ENCODE measurements around the gene HCN4.
A peak's percentile ranks its signal among the peaks of the same experiment; 100 is the strongest.

HCN4 gene

DNA sequence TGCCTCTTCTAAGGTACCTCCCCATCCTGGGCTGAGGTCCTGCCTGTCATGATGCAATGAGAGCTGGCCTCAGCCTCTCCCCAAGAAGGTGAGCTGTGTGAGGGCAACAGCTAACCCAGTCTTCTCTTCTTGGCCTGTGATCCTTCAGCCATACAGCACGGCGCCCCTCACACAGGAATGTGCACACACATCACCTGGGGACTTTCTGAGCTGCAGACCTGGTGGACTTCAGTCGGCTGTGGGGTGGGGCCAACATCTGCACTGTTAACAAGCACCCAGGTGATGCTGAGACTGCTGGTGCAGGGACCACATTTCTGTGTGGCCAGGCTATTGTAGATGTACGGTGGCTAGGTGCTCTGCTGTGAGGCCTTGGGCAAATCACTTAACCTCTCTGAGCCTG is 14.5 kb downstream of the HCN4 start:
- no peak for TF ChIP-seq JUND (IDR thresholded peaks at IDR 0.05; ENCODE audit: low read depth)
- in situ Hi-C loops (cut with HindIII; ENCODE audit: low pct_unique_long_range_greater_than_20kb, low sequenced_read_pairs), result no loop called here
- DNase-seq (ENCODE audit: low read depth in 1 of 2, low spot score in 1 of 2), result no peak

DNA sequence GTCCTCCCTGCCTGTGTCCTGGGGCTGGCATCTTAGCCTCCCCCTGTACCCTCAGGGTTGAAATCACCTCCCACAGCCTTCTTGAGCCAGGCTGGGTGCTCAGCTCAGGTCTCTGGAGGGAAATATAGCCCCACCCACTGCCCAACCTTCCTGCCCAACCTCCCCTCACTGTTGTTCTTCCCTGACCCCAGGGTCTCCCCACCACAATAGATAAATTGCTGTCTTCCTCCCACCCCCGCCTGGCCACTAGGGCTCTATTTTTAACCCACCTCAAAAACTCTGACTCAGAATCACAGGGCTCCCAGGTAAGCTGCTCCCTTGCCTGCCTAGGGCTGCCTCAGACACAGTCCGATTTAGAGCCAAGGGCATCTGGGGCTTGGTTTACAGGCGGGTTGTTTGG is 15.0 kb downstream of the HCN4 start:
- in situ Hi-C loops (cut with HindIII; ENCODE audit: low pct_unique_long_range_greater_than_20kb, low sequenced_read_pairs), result no loop called here
- no peak for TF ChIP-seq JUND (IDR thresholded peaks at IDR 0.05; ENCODE audit: low read depth)
- DNase-seq (ENCODE audit: low read depth in 1 of 2, low spot score in 1 of 2), result no peak

DNA sequence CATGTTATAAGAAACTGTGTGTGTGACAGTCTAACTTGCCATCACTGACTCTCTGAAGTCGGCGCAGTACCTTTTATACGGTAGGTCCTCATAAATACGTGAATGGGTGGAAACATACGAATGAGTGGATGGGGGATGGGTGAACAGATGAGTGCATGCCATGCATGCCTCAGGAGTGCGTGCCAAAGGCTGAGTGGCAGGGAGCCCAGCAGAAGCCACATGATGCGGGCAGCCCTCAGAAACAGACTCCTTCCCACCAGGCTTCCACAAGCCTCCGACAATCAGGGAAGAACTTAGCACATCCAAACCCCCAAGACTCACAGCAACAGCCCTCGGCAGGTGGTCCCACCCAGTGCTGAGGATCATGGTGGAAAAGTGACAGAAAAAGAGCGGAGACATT is 16.7 kb downstream of the HCN4 start:
- DNase-seq (ENCODE audit: low read depth in 1 of 2, low spot score in 1 of 2), result no peak
- in situ Hi-C loops (cut with HindIII; ENCODE audit: low pct_unique_long_range_greater_than_20kb, low sequenced_read_pairs), result no loop called here
- no peak for TF ChIP-seq JUND (IDR thresholded peaks at IDR 0.05; ENCODE audit: low read depth)

DNA sequence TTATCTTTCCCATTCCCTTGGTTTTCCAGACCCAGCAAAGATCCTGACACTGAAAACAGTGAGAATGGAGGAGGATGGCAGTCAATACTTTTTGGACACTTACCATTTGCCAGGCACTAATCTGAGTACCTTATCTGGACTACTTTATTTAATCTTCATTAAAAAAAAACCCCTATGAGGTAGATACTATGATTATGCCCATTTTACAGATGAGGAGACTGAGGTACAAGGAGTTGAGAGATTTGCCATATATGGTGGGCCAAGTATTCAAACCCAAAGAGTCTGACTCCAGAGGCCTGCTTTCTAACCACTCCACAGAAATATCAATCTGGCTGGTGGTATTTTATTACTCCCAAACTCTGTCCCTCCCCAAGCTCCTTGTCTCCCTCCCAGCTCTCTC is 19.6 kb downstream of the HCN4 start:
- TF ChIP-seq JUND (IDR thresholded peaks at IDR 0.05; ENCODE audit: low read depth), result no peak
- in situ Hi-C loops (cut with HindIII; ENCODE audit: low pct_unique_long_range_greater_than_20kb, low sequenced_read_pairs), result no loop called here
- DNase-seq (ENCODE audit: low read depth in 1 of 2, low spot score in 1 of 2), result no peak

DNA sequence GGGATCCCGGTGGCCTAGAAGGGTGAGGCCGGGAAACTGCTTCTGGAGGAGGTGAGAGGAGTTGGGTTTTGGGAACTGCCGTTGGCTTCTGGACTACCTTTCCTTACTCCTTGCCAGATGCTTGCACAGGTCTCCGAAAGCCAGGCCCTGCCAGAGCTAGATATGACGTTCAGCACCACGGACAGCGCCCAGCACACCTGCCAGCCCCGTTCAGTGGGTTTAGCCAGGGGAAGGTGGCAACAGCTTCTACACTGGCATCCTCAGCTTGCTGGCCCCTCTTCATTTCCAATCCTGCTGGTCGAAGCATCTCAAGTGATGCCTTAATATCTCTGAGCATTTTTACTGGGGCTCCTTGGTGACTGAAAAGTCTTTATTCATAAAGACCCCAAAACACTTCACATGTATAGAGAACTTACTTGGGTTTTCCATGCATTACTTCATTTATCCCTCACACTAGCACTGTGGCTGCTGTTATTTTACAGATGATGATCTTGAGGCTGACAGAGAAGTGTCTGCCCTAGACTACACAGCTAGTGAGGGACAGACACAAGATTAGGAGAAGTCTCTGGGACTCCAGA is 21.9 kb downstream of the HCN4 start:
- no peak for TF ChIP-seq JUND (IDR thresholded peaks at IDR 0.05; ENCODE audit: low read depth)
- peak; percentile 86 to 88 for DNase-seq (ENCODE audit: low read depth in 1 of 2, low spot score in 1 of 2)
- in situ Hi-C loops (cut with HindIII; ENCODE audit: low pct_unique_long_range_greater_than_20kb, low sequenced_read_pairs), result no loop called here

DNA sequence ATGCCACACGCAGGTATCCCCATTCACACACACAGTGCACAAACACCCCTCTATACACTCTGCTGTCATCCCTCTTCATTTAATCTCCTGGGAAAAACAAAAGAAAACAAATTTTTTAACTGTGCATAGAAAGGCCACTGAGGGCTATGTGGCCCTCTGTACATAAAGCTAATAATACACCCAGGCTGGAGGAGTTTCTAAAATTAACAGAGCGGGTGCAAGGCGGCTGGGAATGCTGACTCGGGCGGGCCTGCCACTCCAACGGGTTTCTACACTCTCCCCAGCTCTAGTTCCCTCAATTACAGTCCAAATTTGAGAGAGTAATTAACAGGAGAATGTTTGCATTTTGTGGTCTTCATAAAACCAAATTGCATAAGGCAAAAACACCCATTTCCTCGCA is 23.1 kb downstream of the HCN4 start:
- DNase-seq (ENCODE audit: low read depth in 1 of 2, low spot score in 1 of 2), result no peak
- TF ChIP-seq JUND (IDR thresholded peaks at IDR 0.05; ENCODE audit: low read depth), result no peak
- in situ Hi-C loops (cut with HindIII; ENCODE audit: low pct_unique_long_range_greater_than_20kb, low sequenced_read_pairs), result no loop called here

DNA sequence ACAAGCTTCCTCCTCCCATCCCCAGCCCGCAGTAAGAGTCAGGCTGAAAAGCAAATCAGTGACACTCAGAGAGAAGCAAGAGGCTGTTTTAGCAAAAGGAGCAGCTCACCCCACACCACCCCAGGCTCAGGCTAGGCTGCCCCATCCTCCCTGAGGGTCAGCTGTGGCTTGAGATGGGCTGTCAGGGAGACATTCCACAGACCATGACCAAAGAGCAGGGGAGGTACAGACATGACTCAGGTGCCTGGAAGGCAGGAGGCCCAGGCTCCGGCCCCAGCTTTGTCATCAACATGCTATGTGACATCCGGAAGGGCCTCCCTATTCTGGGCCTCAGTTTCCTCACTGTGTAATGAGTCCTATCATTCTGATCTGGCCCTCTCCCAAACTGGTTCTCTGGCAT is 24.7 kb downstream of the HCN4 start:
- DNase-seq (ENCODE audit: low read depth in 1 of 2, low spot score in 1 of 2), result no peak
- TF ChIP-seq JUND (IDR thresholded peaks at IDR 0.05; ENCODE audit: low read depth), result no peak
- in situ Hi-C loops (cut with HindIII; ENCODE audit: low pct_unique_long_range_greater_than_20kb, low sequenced_read_pairs), result no loop called here

DNA sequence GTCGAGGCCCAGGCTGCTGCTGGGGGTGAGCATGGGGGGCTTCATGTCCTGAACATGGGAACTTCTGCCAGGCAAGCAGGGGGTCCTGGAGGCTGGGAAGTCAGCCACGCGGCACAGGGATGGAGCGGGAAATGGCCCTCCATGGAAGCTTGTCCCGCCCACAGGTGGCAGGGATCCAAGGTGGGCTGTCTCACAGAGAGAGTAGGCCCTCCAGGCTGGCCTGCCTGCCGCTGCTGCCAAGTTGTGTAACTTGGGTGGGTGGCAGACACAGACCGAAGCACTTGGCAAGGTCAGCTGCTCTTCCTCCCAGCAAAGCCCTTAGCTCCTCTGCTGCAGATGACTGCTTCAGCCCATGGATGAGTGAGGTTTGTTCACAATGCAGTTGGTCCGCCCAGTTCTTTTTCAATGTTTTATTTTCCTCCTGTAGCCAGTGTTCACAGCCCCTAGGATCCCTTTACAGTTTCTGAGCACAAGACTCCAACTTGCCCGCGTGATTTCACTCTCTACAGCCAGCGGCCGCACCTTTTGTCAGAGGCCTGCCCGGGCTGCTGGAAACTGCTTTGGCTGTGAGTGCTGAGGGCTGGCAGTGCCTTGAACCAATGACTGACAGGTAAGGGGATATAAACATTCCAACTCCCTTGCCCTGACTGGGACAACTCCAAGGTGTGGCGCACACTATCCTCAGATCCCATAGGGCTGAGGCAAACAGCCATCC is 26.7 kb downstream of the HCN4 start:
- TF ChIP-seq JUND (IDR thresholded peaks at IDR 0.05; ENCODE audit: low read depth), result no peak
- in situ Hi-C loops (cut with HindIII; ENCODE audit: low pct_unique_long_range_greater_than_20kb, low sequenced_read_pairs), result no loop called here
- DNase-seq (ENCODE audit: low read depth in 1 of 2, low spot score in 1 of 2), result no peak

DNA sequence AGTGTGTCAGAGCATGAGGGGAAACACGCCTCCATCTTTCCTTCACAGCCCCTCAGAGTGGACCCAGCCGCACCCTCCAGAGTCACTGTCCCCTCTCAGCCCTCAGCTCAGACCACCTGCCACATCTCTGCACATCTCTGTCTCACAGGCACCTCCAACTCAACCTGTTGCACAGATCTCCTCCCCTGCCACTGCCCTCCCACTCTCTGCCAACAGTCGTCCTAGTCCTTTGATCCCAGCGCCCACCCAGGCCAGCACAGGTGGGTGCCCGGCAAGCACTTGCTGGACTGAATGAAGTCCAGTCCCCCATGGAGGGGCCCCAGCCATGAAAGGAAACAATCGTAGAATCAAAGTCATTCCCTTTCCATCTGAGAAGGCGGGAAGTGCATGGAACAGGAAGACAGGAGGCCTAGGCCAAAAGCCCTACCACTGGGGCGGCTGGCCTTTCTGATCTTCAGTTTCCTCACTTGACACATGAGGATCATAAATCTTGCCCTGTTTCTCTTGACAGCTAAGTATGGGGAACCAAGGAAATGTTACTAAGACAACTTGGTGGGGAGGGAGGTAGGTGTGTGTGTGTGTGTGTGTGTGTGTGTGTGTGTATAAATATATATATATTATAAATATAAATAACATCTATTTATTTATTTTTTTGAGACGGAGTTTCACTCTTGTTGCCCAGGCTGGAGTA is 28.1 kb downstream of the HCN4 start:
- in situ Hi-C loops (cut with HindIII; ENCODE audit: low pct_unique_long_range_greater_than_20kb, low sequenced_read_pairs), result no loop called here
- no peak for TF ChIP-seq JUND (IDR thresholded peaks at IDR 0.05; ENCODE audit: low read depth)
- DNase-seq (ENCODE audit: low read depth in 1 of 2, low spot score in 1 of 2), result no peak

DNA sequence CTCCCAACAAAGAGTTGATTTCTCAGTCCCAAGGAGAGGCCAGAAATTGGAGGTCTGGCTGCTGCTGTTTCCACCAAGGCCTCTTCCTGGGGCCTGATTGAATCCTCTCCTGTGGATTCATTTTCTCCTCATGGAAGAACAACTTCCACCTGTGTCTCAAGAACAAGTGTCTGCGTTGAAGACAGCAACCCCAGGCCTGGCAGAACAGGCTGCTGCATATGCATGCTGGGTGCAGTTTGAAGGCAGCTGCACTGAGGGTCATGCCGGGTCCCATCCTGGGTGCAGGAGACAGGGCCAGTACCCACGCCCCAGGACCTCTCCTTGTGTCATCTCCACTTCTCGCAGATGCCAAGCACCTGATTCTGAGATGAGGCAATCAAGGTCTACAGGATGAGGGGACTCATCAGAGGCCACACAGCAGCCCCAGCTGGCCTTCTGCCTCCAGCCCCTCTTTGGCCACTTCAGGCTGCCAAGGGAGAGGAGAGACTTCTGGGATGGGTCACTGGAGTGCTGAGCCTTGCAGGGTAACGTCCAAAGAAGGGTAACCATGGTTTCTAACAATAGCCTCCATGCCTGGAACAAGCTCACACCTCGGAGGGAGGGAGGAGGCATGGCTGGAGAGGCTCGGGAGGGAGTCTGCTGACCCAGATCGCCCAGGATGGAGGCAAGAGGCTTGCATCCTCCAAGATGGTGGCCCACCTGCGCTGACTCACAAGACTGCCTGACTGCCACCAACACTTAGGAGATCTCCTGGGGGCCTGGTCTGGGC is 30.0 kb downstream of the HCN4 start:
- in situ Hi-C loops (cut with HindIII; ENCODE audit: low pct_unique_long_range_greater_than_20kb, low sequenced_read_pairs), result no loop called here
- no peak for TF ChIP-seq JUND (IDR thresholded peaks at IDR 0.05; ENCODE audit: low read depth)
- no peak for DNase-seq (ENCODE audit: low read depth in 1 of 2, low spot score in 1 of 2)

DNA sequence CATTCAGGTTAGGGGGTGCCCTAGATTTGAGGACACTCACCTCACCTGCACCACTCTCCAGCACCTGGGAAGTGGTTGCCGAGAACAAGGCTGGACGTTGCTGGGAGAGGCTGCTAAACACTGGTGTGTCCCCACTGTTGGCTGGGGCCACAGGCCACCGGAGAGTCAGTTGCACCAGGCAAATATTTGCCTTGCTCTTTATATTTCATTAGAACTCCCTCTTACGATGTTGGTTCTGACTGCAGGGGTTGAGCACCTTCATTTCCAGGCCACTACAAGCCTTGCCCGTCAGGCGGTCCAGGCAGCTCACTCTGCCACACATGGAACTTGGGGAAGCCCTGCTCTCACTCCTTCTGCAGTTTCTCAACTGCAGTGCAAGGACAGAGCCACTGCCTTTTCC is 30.7 kb downstream of the HCN4 start:
- no peak for DNase-seq (ENCODE audit: low read depth in 1 of 2, low spot score in 1 of 2)
- TF ChIP-seq JUND (IDR thresholded peaks at IDR 0.05; ENCODE audit: low read depth), result no peak
- in situ Hi-C loops (cut with HindIII; ENCODE audit: low pct_unique_long_range_greater_than_20kb, low sequenced_read_pairs), result no loop called here

DNA sequence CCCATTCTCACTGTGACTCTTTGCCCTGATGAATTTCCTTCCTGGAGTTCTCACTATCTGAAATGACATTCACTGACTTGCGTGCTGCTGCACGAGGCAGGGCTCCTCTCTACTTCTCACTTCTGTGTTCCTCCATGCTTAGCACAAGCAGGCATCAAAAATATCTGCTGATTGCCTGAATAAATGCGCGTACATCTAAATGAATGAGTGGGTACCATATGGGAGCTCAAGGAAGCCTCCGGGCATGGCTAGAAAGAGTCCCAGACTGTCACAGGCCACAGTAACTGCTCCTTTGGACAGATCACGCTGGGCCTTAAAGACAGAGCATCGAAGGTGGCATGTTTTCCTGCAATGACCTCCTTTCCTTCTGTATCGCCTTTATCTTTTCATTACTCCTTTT is 31.6 kb downstream of the HCN4 start:
- in situ Hi-C loops (cut with HindIII; ENCODE audit: low pct_unique_long_range_greater_than_20kb, low sequenced_read_pairs), result no loop called here
- DNase-seq (ENCODE audit: low read depth in 1 of 2, low spot score in 1 of 2), result no peak
- TF ChIP-seq JUND (IDR thresholded peaks at IDR 0.05; ENCODE audit: low read depth), result no peak

DNA sequence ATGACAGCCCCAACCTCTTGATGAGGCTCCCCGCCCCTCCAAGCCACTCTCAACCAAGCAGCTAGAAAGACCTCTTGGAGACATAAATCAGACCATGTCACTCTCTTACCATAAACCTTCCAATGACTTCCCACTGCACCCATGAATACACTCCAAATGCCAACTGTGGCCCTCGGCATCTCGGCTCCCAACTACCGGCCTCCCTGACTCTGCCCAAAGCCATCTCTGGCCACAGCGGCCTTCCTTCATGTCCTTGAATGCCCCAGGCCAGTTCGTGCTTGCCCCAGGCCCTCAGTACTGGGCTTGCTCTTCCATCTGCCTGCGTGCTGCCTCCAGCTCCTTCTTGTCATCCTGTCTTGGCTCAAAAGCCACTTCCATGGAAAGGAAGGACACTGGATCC is 32.0 kb downstream of the HCN4 start:
- no peak for DNase-seq (ENCODE audit: low read depth in 1 of 2, low spot score in 1 of 2)
- in situ Hi-C loops (cut with HindIII; ENCODE audit: low pct_unique_long_range_greater_than_20kb, low sequenced_read_pairs), result no loop called here
- no peak for TF ChIP-seq JUND (IDR thresholded peaks at IDR 0.05; ENCODE audit: low read depth)

Data from T47D (cell line).